Spleen (tissue), 11 donors: ENCODE data around the gene XYLT1. TPM values are rescaled to one million over a fixed set of nuclear protein-coding genes. Genes with fewer than 3 reads are reported as not detected.

Experiments
- DNase-seq: peaks from one replicate; pipeline ENCODE4 v3.0.0-alpha.2; 2020
- H3K27ac ChIP-seq, 8 donors: fragments of 200-600 bp; sonication (generic) in 7 of 8; 1 replicate in 4 of 8; 2 replicates in 4 of 8; pipeline versions ENCODE4 v1.5.0 to v1.8.0; 2016 to 2021; ENCODE audit warnings: inconsistent platforms in 4 of 8, mild to moderate bottlenecking in 4 of 8, moderate library complexity in 1 of 8
- H3K27me3 ChIP-seq, 7 donors: fragments of 200-600 bp; sonication (generic) in 6 of 7; replicated peaks in 1 of 7; 1 replicate in 4 of 7; 2 replicates in 3 of 7; pipeline versions ENCODE4 v1.5.0 to v1.8.0; 2016 to 2021; ENCODE audit warnings: inconsistent platforms in 3 of 7, mild to moderate bottlenecking in 1 of 7
- H3K36me3 ChIP-seq, 6 donors: fragments of 200-600 bp; sonication (generic) in 5 of 6; 1 replicate in 4 of 6; 2 replicates in 2 of 6; pipeline versions ENCODE4 v1.5.0 to v1.8.0; 2016 to 2021; ENCODE audit warnings: inconsistent platforms in 2 of 6
- H3K4me1 ChIP-seq, 6 donors: fragments of 200-600 bp; sonication (generic) in 5 of 6; 1 replicate in 3 of 6; 2 replicates in 3 of 6; pipeline versions ENCODE4 v1.5.0 to v1.8.0; 2016 to 2021; ENCODE audit warnings: inconsistent platforms in 3 of 6
- H3K4me3 ChIP-seq, 8 donors: fragments of 200-600 bp; sonication (generic) in 7 of 8; 1 replicate in 4 of 8; 2 replicates in 4 of 8; pipeline versions ENCODE4 v1.5.0 to v1.8.0; 2016 to 2021; ENCODE audit warnings: inconsistent platforms in 4 of 8, mild to moderate bottlenecking in 4 of 8, moderate library complexity in 2 of 8
- H3K9me3 ChIP-seq, 8 donors: fragments of 200-600 bp; sonication (generic) in 7 of 8; 1 replicate in 4 of 8; 2 replicates in 4 of 8; pipeline versions ENCODE4 v1.5.0 to v1.8.0; 2016 to 2021; ENCODE audit warnings: inconsistent platforms in 4 of 8
- CTCF ChIP-seq, 11 experiments: fragments of 200-600 bp in 7 of 11; fragments of 450-650 bp in 4 of 11; sonication (generic) in 4 of 11; IDR thresholded peaks in 8 of 11; conservative IDR thresholded peaks in 3 of 11; 1 replicate in 7 of 11; 2 replicates in 4 of 11; pipeline versions ENCODE4 v1.4.0 to v1.8.0; 2016 to 2021; ENCODE audit warnings: antibody characterized with exemption in 11 of 11, inconsistent platforms in 4 of 11, mild to moderate bottlenecking in 1 of 11
- POLR2A ChIP-seq, 3 donors: fragments of 450-650 bp; IDR thresholded peaks; one replicate each; pipeline ENCODE4 v1.5.1; 2017; ENCODE audit warnings: antibody characterized with exemption in 3 of 3, mild to moderate bottlenecking in 1 of 3
- POLR2AphosphoS5 ChIP-seq, 3 donors: sonication (generic); formaldehyde crosslinking; IDR thresholded peaks; one replicate each; pipeline ENCODE4 v1.5.1; 2017; ENCODE audit warnings: antibody characterized with exemption in 3 of 3
- WGBS, 5 donors: extraction: QIAGEN DNeasy Blood & Tissue Kit in 3 of 5; methylation state at CpG; one replicate each; pipeline versions ENCODE4 v1.1.5 to v1.1.7; 2013 to 2018; 5-methylcytosine and 5-hydroxymethylcytosine counted together
- intact Hi-C: fragments of 100-400 bp; cut with DNase I; formaldehyde crosslinking; loops from one replicate; pipeline ENCODE4 v1.15.0; 2023; ENCODE audit warnings: low total_unique reads
- polyA plus RNA-seq, 3 donors: library from polyadenylated mRNA; stranded (reverse); fragments of 200-250 nt; gene quantifications; one replicate each; pipeline ENCODE4 v1.2.1, GENCODE V29; 2013
- total RNA-seq, 7 donors: library from RNA; depleted of rRNA in 3 of 7; stranded (reverse); fragments of >200 nt in 3 of 7; fragmentation: NEBNext Ultra II Directional in 4 of 7; extraction: Animal tissue kit (Norgen Biotek cat#: 25700) in 4 of 7; gene quantifications; one replicate each; pipeline versions ENCODE4 v1.1.0 to v1.2.1, GENCODE V29; 2016 to 2021
- donor health status: healthy with polysubstance abuse.
- donor health status: DM: no; HTN: no; CAD: no; lungs with moderate emphysema.
- donor health status: DM: no; HTN: no; CAD: no.
- donor health status: Bipolar disorder and iron deficiency.
- donor health status: healthy.
- donor health status: DM: no; HTN: no; CAD: no.
- donor health status: DM: yes; HTN: yes; CAD: no.

Gene XYLT1
- total and polyA plus RNA-seq, 10 donors: 2.1 to 40.7 (median 23.5) TPM

GRCh38 chr16:17082095-17082882, 388.5 kb downstream of the XYLT1 start:
- intact Hi-C loops: no loop called here
- no peak for DNase-seq
- Histone ChIP-seq H3K27ac (no peak overlapping the region), H3K9me3 (no peaks in the 10 kb centered on the region), H3K36me3 (no peaks in the 10 kb centered on the region), H3K4me3 (no peak overlapping the region), H3K27me3 (no peaks in the 10 kb centered on the region), H3K4me1 (no peaks in the 10 kb centered on the region)
- WGBS, 5 donors: 79 to 86% (median 82%) methylated on average over 7 of the region's 7 CpGs
- TF ChIP-seq POLR2A (IDR thresholded peaks at IDR 0.05): no peak
- TF ChIP-seq POLR2AphosphoS5 (IDR thresholded peaks at IDR 0.05): no peak
- TF ChIP-seq CTCF (IDR thresholded peaks at IDR 0.05 in 8 of 11, conservative IDR thresholded peaks at IDR 0.05 in 3 of 11): no peak

DNA sequence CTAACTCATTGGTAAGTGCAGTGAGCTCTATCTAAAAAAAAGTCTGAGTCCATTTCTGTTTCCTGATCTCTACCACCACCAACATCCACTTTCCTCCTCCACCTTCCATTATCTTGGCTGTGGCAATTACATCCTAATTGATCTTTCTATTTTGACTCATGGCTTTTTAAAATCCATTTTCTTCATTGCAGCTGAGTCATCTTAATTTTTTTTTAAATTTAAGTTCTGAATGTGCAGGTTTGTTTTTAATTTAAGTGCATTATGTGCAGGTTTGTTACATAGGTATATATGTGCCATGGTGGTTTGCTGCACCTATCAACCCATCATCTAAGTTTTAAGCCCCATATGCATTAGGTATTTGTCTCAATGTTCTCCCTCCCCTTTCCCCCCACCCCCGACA, 390.7 kb downstream of the XYLT1 start:
- Histone ChIP-seq H3K4me1 (no peaks in the 10 kb centered on the region), H3K36me3 (no peaks in the 10 kb centered on the region), H3K27ac (no peak overlapping the region), H3K9me3 (no peaks in the 10 kb centered on the region), H3K4me3 (no peak overlapping the region), H3K27me3 (no peaks in the 10 kb centered on the region)
- no peak for DNase-seq
- intact Hi-C loops: no loop called here
- TF ChIP-seq POLR2AphosphoS5 (IDR thresholded peaks at IDR 0.05): no peak
- no peak for TF ChIP-seq CTCF (IDR thresholded peaks at IDR 0.05 in 8 of 11, conservative IDR thresholded peaks at IDR 0.05 in 3 of 11)
- TF ChIP-seq POLR2A (IDR thresholded peaks at IDR 0.05): no peak
- 45 to 100% (median 80%) methylated on average over 1 of the region's 1 CpG for WGBS, 5 donors

DNA sequence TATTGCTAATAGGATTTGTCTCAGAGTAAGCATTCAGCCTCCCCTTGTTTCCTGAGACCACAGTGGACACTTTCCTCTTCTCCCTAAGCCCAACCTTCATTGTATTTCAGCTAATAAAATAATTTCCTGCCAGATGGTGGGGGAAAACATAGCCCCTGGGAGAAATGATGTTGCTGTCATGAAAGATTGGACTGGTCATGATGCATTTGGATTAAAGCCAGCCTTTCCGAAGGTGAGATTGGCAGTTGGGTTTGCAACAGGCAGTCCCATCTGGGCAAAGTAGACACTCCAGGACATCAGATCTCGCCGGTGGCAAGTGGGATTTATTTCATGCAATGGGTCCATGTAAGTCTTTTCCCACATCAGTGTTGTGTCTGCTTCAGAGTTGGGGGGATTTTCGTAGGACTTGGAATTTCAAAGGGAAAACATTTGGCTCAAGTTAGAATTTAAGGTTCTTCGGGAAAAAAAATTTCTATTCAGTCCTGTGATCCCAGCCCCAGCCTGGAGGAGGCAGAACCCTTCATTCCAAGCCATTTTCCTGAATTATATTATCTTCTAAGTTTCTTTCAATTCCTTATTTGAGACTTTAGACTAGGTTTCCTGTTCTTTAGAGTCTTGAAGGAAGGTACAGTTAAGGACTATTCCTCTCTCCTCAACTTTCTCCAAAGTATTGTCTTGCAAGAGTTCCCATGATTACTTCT, 391.7 kb downstream of the XYLT1 start:
- WGBS, 5 donors: 70 to 83% (median 78%) methylated on average over 5 of the region's 5 CpGs

More for the DNA sequence above, 391.7 kb downstream of the XYLT1 start:
- Histone ChIP-seq H3K4me3 (no peak overlapping the region), H3K36me3 (no peaks in the 10 kb centered on the region), H3K9me3 (no peaks in the 10 kb centered on the region), H3K27me3 (no peaks in the 10 kb centered on the region), H3K27ac (no peak overlapping the region), H3K4me1 (no peaks in the 10 kb centered on the region)
- intact Hi-C loops: no loop called here
- TF ChIP-seq POLR2A (IDR thresholded peaks at IDR 0.05): no peak
- TF ChIP-seq CTCF (IDR thresholded peaks at IDR 0.05 in 8 of 11, conservative IDR thresholded peaks at IDR 0.05 in 3 of 11): no peak
- TF ChIP-seq POLR2AphosphoS5 (IDR thresholded peaks at IDR 0.05): no peak
- no peak for DNase-seq
